Ishikawa (cell line): ENCODE data around the gene GZF1.

ENCODE experiments used
- CEBPB ChIP-seq: IDR thresholded peaks from 2 replicates; pipeline ENCODE4 v1.6.1; 2012
- CREB1 ChIP-seq: IDR thresholded peaks from 2 replicates; pipeline ENCODE4 v1.6.1; 2012; ENCODE audit warnings: low read depth
- EGR1 ChIP-seq: IDR thresholded peaks from 2 replicates; pipeline ENCODE4 v1.6.1; 2012
- EP300 ChIP-seq: IDR thresholded peaks from 2 replicates; pipeline ENCODE4 v1.6.1; 2012; ENCODE audit warnings: borderline replicate concordance
- FOXM1 ChIP-seq: IDR thresholded peaks from 2 replicates; pipeline ENCODE4 v1.6.1; 2012; ENCODE audit warnings: low read depth, borderline replicate concordance
- MAX ChIP-seq: IDR thresholded peaks from 2 replicates; pipeline ENCODE4 v1.6.1; 2012
- NFIC ChIP-seq: IDR thresholded peaks from 2 replicates; pipeline ENCODE4 v1.6.1; 2012
- RAD21 ChIP-seq: IDR thresholded peaks from 2 replicates; pipeline ENCODE4 v1.6.1; 2012; ENCODE audit warnings: low read depth
- REST ChIP-seq: IDR thresholded peaks from 2 replicates; pipeline ENCODE4 v1.6.1; 2012; ENCODE audit warnings: low read depth, mild to moderate bottlenecking
- TAF1 ChIP-seq: IDR thresholded peaks from 2 replicates; pipeline ENCODE4 v1.6.1; 2012; ENCODE audit warnings: low read depth, mild to moderate bottlenecking
- TCF12 ChIP-seq: IDR thresholded peaks from 2 replicates; pipeline ENCODE4 v1.6.1; 2012; ENCODE audit warnings: low read depth
- TEAD4 ChIP-seq: IDR thresholded peaks from 2 replicates; pipeline ENCODE4 v1.6.1; 2012
- USF1 ChIP-seq: IDR thresholded peaks from 2 replicates; pipeline ENCODE4 v1.6.1; 2012
- YY1 ChIP-seq: IDR thresholded peaks from 2 replicates; pipeline ENCODE4 v1.6.1; 2012; ENCODE audit warnings: low read depth
- ZBTB7A ChIP-seq: IDR thresholded peaks from 2 replicates; pipeline ENCODE4 v1.6.1; 2012; ENCODE audit warnings: low read depth

Gene GZF1

GRCh38 chr20:23374441-23374840, 12.5 kb downstream of the GZF1 start:
- TF ChIP-seq TCF12 (no peak), FOXM1 (no peak), EGR1 (no peak), YY1 (no peak), TEAD4 (no peak), USF1 (no peak), TAF1 (no peak), RAD21 (no peak), MAX (no peak), ZBTB7A (no peak), NFIC (no peak), CEBPB (no peak), REST (no peak), EP300 (no peak)

DNA sequence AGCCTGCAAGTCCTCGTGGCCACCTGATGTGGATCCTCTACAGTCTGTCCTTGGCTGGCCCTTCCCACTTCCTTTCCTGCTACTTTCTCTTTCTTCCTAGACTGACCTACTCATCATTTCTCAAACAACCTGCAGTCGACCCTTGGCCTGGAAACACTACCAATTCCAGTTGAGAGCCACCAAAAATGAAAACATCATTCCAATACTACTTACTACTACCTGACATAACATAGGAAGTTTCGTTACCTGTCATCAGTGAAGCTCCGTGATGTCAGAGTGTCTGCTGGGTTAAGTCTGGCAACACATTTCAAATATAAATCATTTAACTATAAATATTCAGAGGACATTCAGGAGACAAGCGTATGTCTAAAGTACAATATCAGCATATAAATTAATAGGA, 13.8 kb downstream of the GZF1 start:
- TF ChIP-seq USF1 (no peak), REST (no peak), FOXM1 (no peak), TCF12 (no peak)

- no peak for TF ChIP-seq TAF1
- no peak for TF ChIP-seq FOXM1
- no peak for TF ChIP-seq TCF12
- TF ChIP-seq RAD21 = no peak
- TF ChIP-seq USF1 = no peak
- no peak for TF ChIP-seq CEBPB
- TF ChIP-seq EGR1 = no peak
- TF ChIP-seq ZBTB7A = no peak
- TF ChIP-seq YY1 = no peak
These were observed 17.8 kb downstream of the GZF1 start for GRCh38 chr20:23379772-23380171.

- no peak for TF ChIP-seq TCF12
- no peak for TF ChIP-seq TAF1
- no peak for TF ChIP-seq ZBTB7A
- no peak for TF ChIP-seq YY1
- no peak for TF ChIP-seq RAD21
- no peak for TF ChIP-seq USF1
- TF ChIP-seq CEBPB = no peak
- no peak for TF ChIP-seq CREB1
- no peak for TF ChIP-seq TEAD4
These were observed 19.9 kb downstream of the GZF1 start for GRCh38 chr20:23381876-23382275.

GRCh38 chr20:23386304-23387117, 24.5 kb downstream of the GZF1 start:
- TF ChIP-seq YY1 (no peak), CREB1 (no peak), ZBTB7A (no peak), NFIC (no peak), EP300 (no peak), REST (no peak), TEAD4 (no peak), USF1 (no peak), FOXM1 (no peak), TAF1 (no peak), CEBPB (no peak), TCF12 (no peak), RAD21 (no peak), EGR1 (no peak), MAX (no peak)
